SH-SY5Y (cell line): ENCODE results near the gene DOK7.

Experiments
- GATA2 ChIP-seq: IDR thresholded peaks from 2 replicates; pipeline ENCODE4 v1.6.1; 2011; ENCODE audit warnings: mild to moderate bottlenecking, low read depth, low read length
- GATA3 ChIP-seq: IDR thresholded peaks from 2 replicates; pipeline ENCODE4 v1.6.1; 2011; ENCODE audit warnings: low read depth, mild to moderate bottlenecking, low read length, moderate library complexity

DNA sequence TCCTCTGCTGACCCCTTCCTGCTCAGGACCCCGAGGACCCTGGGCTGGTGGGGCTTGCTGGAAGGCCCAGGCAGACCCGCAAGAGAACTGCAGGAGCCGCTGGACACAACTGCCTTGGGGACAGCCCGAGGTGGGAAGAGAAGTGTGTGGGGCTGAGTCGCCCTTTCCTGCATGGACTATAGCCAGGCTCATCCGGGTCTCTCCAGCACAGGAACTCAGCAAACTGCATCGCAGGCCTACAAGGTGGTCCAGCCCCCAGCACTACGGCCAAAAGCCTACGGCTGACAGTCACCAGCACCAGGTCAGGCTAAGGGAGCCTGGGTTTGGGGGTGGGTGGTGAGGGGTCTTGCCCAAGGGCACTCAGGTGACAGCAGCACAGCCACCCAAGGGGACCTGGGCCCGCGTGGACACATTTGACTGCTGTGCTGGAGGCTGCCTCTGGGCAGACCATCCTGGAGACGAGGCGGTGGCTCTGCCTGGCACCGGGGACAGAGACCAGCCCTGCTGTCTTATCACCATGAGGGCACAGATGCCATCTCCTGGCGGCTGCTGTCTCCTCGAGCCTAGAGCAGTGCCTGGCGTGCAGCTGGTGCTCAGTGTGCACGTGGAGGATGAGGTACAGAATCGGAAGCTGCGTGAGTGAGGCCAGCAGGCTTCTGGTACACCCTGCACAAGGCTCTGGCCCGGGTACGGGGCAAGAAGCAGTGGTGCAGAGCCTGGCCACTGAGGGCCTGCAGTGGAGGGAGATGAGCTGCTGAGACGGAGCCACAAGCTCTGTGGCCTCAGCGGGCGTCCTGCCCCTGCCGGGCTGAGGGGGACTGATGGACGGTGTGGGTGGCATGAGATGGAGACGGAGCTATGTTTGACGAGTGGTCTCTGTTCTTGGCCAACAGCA, 54.0 kb downstream of the DOK7 start:
- TF ChIP-seq GATA3 (no peak), GATA2 (no peak)
